Right lobe of liver (tissue), 4 donors: Measurements from ENCODE around the gene XPA.

Experiments used
- POLR2A ChIP-seq: fragments of 450-650 bp; IDR thresholded peaks from one replicate; pipeline ENCODE4 v1.6.1; 2017; ENCODE audit warnings: antibody characterized with exemption, mild to moderate bottlenecking
- TF ChIP-seq, protein P1 (sequence below), 4 donors: fragments of 200-600 bp in 3 of 4; fragments of 450-650 bp in 1 of 4; IDR thresholded peaks; one replicate each; pipeline versions ENCODE4 v1.5.1 to v1.8.0; 2016 to 2022; ENCODE audit warnings: antibody characterized with exemption in 4 of 4, mild to moderate bottlenecking in 2 of 4
- donor health status: DM: no; HTN: no; CAD: no.
- donor health status: DM: no; HTN: no; CAD: no.
- donor health status: DM: no; HTN: yes; CAD: no.

DNA sequence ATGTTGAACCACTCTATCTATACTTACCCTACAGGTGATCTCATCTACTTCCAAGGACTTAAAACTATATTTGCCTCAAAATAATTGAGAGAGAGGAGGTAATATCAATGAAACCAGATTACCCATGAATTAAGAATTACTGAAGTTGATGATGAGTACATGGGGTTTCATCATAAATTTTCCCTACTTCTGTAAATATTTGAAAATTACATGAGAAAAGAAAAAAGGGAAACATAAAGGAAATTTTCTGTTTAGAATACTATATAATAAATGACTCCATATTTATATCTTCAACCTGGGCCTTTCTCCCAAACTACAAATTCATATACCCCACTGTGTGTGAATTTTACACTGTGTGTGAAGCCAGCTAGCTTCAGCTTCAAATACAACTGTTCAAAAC, 66.5 kb downstream of the XPA start:
- no peak for TF ChIP-seq POLR2A
- TF ChIP-seq, protein P1, sequence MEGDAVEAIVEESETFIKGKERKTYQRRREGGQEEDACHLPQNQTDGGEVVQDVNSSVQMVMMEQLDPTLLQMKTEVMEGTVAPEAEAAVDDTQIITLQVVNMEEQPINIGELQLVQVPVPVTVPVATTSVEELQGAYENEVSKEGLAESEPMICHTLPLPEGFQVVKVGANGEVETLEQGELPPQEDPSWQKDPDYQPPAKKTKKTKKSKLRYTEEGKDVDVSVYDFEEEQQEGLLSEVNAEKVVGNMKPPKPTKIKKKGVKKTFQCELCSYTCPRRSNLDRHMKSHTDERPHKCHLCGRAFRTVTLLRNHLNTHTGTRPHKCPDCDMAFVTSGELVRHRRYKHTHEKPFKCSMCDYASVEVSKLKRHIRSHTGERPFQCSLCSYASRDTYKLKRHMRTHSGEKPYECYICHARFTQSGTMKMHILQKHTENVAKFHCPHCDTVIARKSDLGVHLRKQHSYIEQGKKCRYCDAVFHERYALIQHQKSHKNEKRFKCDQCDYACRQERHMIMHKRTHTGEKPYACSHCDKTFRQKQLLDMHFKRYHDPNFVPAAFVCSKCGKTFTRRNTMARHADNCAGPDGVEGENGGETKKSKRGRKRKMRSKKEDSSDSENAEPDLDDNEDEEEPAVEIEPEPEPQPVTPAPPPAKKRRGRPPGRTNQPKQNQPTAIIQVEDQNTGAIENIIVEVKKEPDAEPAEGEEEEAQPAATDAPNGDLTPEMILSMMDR (IDR thresholded peaks at IDR 0.05) = no peak
